IPS-18a (cell line): ENCODE results near the gene TMEM205.

Experiments used
- H3K27ac ChIP-seq: one replicate; pipeline ENCODE4 v1.5.1; 2013; ENCODE audit warnings: low read length
- H3K27me3 ChIP-seq: one replicate; pipeline ENCODE4 v1.6.1; 2013; ENCODE audit warnings: mild to moderate bottlenecking, low read length; ENCODE audit not compliant: control insufficient read depth, insufficient read depth
- H3K36me3 ChIP-seq: one replicate; pipeline ENCODE4 v1.6.1; 2013; ENCODE audit warnings: low read depth, low read length; ENCODE audit not compliant: control insufficient read depth
- H3K4me1 ChIP-seq: one replicate; pipeline ENCODE4 v1.6.1; 2013; ENCODE audit warnings: low read depth, low read length; ENCODE audit not compliant: control insufficient read depth
- H3K4me3 ChIP-seq: one replicate; pipeline ENCODE4 v1.5.1; 2013; ENCODE audit warnings: low read length
- H3K9ac ChIP-seq: one replicate; pipeline ENCODE4 v1.6.1; 2013; ENCODE audit warnings: mild to moderate bottlenecking, low read length, moderate library complexity
- H3K9me3 ChIP-seq: one replicate; pipeline ENCODE4 v1.6.1; 2013; ENCODE audit warnings: low read depth, low read length; ENCODE audit not compliant: control insufficient read depth

The TMEM205 gene

GRCh38 chr19:11378319-11379189 lies 32.5 kb upstream of the TMEM205 start:
- no peak overlapping the region for H3K9ac ChIP-seq
- H3K9me3 ChIP-seq, result no peaks in the 10 kb centered on the region
- no peak overlapping the region for H3K27ac ChIP-seq
- H3K36me3 ChIP-seq, result no peaks in the 10 kb centered on the region
- H3K27me3 ChIP-seq, result peaks cover 17% of the 10 kb centered on the region
- H3K4me3 ChIP-seq, result no peak overlapping the region
- H3K4me1 ChIP-seq, result peaks cover 7% of the 10 kb centered on the region

- Histone ChIP-seq H3K9me3 (no peaks in the 10 kb centered on the region), H3K36me3 (no peaks in the 10 kb centered on the region), H3K27ac (no peak overlapping the region), H3K27me3 (peaks cover 10% of the 10 kb centered on the region), H3K9ac (no peak overlapping the region), H3K4me1 (peaks cover 7% of the 10 kb centered on the region), H3K4me3 (no peak overlapping the region)
These were observed 31.7 kb upstream of the TMEM205 start for GRCh38 chr19:11377756-11378155.

GRCh38 chr19:11377237-11377636 lies 31.2 kb upstream of the TMEM205 start:
- Histone ChIP-seq H3K9me3 (no peaks in the 10 kb centered on the region), H3K4me1 (peaks cover 7% of the 10 kb centered on the region), H3K27ac (no peak overlapping the region), H3K27me3 (peaks cover 5% of the 10 kb centered on the region), H3K36me3 (no peaks in the 10 kb centered on the region), H3K4me3 (no peak overlapping the region), H3K9ac (no peak overlapping the region)

GRCh38 chr19:11375143-11375948 lies 29.3 kb upstream of the TMEM205 start:
- Histone ChIP-seq H3K9me3 (no peaks in the 10 kb centered on the region), H3K4me3 (peak overlapping the region; percentile 95), H3K27ac (no peak overlapping the region), H3K9ac (peak overlapping the region; percentile 45), H3K27me3 (no peaks in the 10 kb centered on the region), H3K36me3 (no peaks in the 10 kb centered on the region), H3K4me1 (peaks cover 7% of the 10 kb centered on the region)

- peak within 1 kb of the TSS; percentile 95 for H3K4me3 ChIP-seq
- H3K27me3 ChIP-seq, result no peaks in the 10 kb centered on the region
- peaks cover 4% of the 10 kb centered on the region for H3K4me1 ChIP-seq
These were observed 28.5 kb upstream of the TMEM205 start, which contains the start of gene SWSAP1 for GRCh38 chr19:11374433-11375142. SWSAP1 (plus strand) TSS chr19:11374666; CDS start chr19:11374681, 15 bp downstream.

GRCh38 chr19:11373885-11374432 lies 27.9 kb upstream of the TMEM205 start:
- Histone ChIP-seq H3K9ac (no peak overlapping the region), H3K27ac (no peak overlapping the region)

More at GRCh38 chr19:11374433-11375142, 28.5 kb upstream of the TMEM205 start, which contains the start of gene SWSAP1:
- Histone ChIP-seq H3K36me3 (no peaks in the 10 kb centered on the region), H3K9me3 (no peaks in the 10 kb centered on the region), H3K27ac (peak within 1 kb of the TSS; percentile 92), H3K9ac (peak within 1 kb of the TSS; percentile 92)

GRCh38 chr19:11373166-11373884 lies 27.3 kb upstream of the TMEM205 start:
- Histone ChIP-seq H3K4me3 (no peak overlapping the region), H3K27me3 (no peaks in the 10 kb centered on the region), H3K4me1 (peaks cover 4% of the 10 kb centered on the region), H3K36me3 (no peaks in the 10 kb centered on the region), H3K27ac (no peak overlapping the region), H3K9ac (no peak overlapping the region), H3K9me3 (no peaks in the 10 kb centered on the region)

More at GRCh38 chr19:11373885-11374432, 27.9 kb upstream of the TMEM205 start:
- Histone ChIP-seq H3K4me1 (peaks cover 4% of the 10 kb centered on the region), H3K9me3 (no peaks in the 10 kb centered on the region), H3K27me3 (no peaks in the 10 kb centered on the region), H3K4me3 (peak overlapping the region; percentile 95), H3K36me3 (no peaks in the 10 kb centered on the region)

- Histone ChIP-seq H3K4me3 (no peak overlapping the region), H3K27me3 (no peaks in the 10 kb centered on the region), H3K36me3 (no peaks in the 10 kb centered on the region), H3K27ac (no peak overlapping the region), H3K9me3 (no peaks in the 10 kb centered on the region), H3K4me1 (peaks cover 4% of the 10 kb centered on the region), H3K9ac (no peak overlapping the region)
These were observed 24.7 kb upstream of the TMEM205 start for GRCh38 chr19:11370744-11371143.

- Histone ChIP-seq H3K9me3 (no peaks in the 10 kb centered on the region), H3K9ac (no peak overlapping the region), H3K4me1 (no peaks in the 10 kb centered on the region), H3K36me3 (no peaks in the 10 kb centered on the region), H3K27me3 (no peaks in the 10 kb centered on the region), H3K4me3 (no peak overlapping the region), H3K27ac (no peak overlapping the region)
These were observed 21.5 kb upstream of the TMEM205 start for GRCh38 chr19:11367528-11367927.

- Histone ChIP-seq H3K27me3 (peaks cover 4% of the 10 kb centered on the region), H3K9me3 (no peaks in the 10 kb centered on the region), H3K4me1 (no peaks in the 10 kb centered on the region), H3K4me3 (no peak overlapping the region), H3K36me3 (no peaks in the 10 kb centered on the region), H3K9ac (no peak overlapping the region), H3K27ac (no peak overlapping the region)
These were observed 19.6 kb upstream of the TMEM205 start for GRCh38 chr19:11365557-11366117.
